GM18519 (cell line): ENCODE data around the gene BORA.
A peak's percentile ranks its signal among the peaks of the same experiment; 100 is the strongest.
"Not testable (repeated sequence)": the region's sequence is repeated elsewhere in the genome, so short reads cannot be mapped to it uniquely, and the experiment has no call there.

Experiments used
- ATAC-seq: cut with Tn5 transposase; IDR thresholded peaks from one replicate; pipeline ENCODE4 v1.9.1; 2021; ENCODE audit warnings: mild to moderate bottlenecking, moderate library complexity; ENCODE audit not compliant: unreplicated experiment, low FRiP score

BORA gene

DNA sequence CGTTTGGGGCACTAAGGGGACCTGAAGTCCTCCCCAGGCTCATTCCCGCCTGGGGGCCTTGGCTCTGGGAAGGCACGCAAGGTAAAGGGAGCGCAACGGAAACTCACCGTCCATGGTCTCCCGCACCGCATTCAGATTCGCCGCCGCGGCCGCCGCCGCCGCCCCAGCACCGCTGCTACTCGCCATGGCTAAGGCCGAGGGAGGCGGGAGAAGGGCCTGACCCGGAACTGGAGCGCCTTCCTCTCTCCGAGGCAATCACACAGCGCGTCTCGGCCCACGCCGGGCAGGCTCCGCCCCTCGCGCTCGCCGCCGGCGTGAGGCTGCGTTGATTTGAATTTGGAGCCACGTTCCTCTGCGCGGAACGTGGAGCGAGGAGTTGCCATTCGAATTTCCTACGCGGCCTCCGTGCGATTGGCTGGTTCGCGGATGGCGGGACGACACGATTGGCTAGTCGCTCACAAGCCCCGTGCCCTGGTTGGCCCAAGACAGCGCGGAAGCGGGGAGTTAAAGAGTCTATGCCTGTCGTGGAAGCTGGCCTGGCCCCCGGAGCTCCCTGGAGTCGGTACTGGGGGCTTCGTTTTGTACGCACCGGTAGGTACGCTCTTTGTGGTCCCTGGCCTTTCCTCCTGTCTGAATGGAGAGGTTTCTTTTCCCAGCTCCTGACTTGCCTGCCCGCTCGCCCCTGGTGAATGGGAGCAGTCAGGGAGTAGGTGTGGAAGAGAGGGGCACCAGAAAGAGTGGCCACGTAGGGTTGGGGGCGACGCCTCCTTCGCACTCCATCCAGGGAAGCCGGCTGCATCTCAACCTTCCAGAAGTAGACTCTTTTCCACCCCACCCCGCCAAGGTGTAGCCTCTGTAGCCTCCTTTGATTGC lies at the start of gene BORA, which contains the start of gene MZT1:
Gene BORA, plus strand, starts transcription at position 507 of the 873 bp plus-strand sequence. CDS start 1,018 bp downstream, outside the sequence.
Gene MZT1, minus strand, starts transcription at position 213 of the 873 bp plus-strand sequence. Its CDS starts 27 bp downstream, at position 186.
- peak; percentile 98 for ATAC-seq

DNA sequence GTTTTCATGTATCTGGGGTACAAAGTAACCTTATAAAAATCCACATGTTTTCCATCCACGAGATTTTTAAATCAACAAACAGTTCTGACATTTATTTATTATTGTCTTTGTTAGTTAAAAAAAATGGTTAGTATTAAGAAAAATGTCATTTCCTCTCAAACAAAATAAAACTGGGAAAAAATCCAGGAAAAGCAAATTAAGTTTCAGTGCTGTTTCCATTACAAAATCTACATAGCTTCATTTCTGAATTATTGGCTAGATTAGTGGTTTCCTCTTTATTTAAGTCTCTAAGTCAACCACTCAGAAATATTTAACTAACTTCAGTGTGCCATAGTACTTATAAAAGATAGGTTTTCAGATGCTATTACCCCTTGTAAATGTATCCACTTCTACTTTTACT lies 49.4 kb upstream of the BORA start:
- ATAC-seq: no peak

DNA sequence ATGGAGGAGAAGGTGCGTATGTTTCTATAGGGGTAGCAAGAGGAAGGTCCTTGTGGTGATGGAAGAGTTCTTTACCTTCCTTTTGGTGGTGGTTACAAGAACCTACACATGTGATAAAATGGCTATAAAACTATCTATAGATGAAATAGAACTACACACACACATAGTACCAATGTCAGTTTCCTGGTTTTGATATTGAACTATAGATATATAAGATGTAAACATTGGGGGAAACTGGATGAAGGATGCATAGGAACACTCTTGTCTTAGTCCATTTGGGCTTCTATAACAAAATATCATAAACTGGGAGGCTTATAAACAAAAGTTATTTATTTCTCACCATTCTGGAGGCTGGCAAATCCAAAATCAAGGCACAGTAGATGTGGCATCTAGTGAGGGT lies 47.4 kb upstream of the BORA start:
- ATAC-seq: no peak

DNA sequence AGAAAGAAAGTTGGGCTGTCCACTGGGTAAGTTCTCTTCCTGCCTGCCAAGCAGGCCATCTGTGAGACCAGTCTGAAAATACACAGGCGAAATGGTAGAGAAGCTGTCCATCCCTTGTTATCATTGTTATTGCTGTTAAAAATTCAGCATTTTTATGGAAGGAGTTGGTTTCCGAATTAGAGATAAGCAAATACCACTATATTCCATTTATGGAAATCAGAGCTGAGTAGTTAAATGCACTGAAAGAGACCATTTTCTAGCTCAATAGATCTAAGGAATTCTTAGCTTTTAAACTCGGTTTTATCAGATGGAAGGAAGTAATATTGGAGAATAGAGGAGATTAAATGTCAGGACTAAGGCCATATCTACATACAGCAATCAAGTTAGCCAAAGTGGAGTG lies 41.0 kb upstream of the BORA start:
- no peak for ATAC-seq

DNA sequence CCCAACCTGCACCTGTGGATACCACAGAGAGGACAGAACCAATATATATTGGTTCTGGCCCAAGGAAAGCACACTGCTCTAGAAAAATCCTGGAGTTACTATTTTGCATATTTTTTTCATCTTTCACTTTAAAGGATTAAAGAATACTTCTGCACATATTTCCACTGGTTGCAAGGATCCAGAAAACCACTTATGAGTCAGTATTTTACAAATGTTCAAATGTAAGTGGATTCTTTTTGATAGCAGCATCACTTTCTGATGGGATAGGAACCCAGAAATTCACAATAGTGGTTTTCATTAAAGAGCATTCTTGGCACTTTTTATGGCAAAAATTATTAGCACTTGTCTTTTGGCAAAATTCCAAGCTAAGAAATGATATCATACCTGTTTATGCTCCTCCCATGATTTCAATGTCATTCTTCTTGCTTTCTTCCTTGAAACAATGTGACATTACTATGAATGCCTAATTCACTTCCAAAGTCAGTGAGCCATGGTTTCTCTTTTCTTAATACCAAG lies 38.5 kb upstream of the BORA start:
- no peak for ATAC-seq

DNA sequence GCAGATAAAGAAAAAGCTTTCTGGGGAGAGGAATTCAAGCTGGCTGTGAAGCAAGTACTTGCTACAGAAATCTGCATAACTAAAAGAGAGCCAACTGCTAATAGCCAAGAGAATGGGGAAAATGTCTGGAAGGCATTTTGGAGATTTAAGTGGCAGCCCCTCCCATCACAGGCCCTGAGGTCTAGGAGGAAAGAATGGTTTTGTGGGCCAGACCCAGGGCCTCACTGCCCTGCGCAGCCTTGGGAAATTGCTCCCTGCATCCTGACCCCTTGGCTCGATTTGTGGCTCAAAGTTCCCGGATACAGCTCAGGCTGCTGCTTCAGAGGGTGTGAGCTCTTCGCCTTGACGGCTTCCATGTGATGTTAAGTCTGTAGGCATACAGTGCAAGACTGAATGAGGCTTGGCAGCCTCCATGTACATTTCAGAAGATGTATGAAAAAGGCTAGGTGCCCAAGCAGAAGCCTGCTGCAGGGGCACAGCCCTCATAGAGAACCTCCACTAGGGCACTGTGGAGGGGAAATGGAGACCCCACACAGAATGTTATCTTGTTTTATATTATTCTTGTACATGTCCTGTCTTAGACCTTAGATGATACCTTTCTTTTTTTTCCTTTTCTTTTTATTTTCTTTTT lies 34.7 kb upstream of the BORA start:
- no peak for ATAC-seq

DNA sequence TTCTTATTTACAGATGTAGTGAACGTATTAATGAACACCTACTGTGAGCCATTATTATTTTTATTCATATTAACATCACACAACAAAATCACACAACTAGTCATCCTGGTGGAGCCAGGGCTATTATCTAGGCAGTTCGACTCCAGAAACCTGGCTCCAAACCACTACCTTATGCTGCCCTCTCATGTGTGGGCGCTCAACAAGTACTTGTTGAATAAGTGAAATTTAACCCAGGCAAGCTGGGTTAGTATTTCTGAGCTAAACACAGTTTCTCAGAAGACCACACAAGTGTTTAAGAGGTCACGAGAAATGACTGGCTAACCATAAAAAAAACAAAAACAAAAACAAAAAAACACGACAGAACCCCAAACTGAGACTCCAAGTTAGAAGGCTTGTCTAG lies 33.9 kb upstream of the BORA start:
- ATAC-seq: no peak

DNA sequence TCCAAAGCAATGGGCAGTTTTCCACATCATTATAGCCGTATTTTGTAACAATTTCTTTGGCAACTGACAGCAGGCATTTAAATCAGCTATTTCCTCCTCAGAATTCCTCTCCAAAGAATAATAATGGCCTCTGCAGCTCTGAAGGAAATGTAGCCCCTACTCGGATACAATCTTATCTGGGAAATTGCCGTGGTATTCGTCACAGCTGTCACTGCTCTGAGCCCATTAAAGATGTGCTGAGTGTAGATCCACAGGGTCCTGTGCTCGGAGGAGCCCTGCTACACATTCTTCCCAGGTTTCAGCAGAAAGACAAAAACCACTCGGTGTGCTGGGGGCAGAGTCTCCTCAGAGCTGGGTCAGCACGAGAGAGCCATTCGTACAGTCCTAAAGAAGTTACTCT lies 33.4 kb upstream of the BORA start:
- no peak for ATAC-seq

DNA sequence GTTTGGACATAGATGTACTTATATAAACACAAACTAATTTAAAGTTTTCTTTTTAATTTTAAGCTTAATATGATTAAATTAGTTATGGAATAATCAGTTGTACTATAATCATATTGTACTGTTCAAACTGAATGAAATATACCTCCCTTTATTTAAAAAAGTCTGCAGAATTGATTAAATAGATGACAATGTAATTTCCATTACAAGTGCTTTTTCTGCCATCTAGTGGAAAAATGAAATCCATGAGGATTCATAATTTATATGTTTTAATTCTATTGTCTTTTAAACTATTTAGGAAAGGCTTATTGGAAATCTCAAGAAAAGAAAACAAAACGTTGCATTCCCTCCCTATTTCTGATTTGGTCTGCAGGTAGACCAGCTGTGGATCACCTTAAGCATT lies 31.1 kb upstream of the BORA start:
- ATAC-seq: no peak

DNA sequence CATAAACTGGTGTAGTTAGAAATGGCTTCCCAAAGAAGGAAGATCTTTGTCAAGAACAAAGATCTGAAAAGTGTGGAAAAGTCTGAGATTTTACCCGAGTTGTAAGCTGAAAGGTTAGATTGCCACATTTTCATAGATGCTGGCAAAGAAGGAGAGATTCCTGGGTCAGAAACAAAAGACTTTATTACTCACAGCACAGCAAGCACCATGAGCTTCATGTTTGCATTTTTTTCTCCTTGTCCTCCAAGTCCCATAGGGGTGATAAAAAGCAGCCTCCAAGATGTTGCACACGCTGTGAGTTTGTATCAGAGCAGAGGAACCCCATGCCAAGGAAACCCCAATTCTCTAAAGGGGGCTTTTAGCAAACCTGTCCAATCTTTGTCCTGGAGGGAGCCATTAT lies 29.6 kb upstream of the BORA start:
- no peak for ATAC-seq

DNA sequence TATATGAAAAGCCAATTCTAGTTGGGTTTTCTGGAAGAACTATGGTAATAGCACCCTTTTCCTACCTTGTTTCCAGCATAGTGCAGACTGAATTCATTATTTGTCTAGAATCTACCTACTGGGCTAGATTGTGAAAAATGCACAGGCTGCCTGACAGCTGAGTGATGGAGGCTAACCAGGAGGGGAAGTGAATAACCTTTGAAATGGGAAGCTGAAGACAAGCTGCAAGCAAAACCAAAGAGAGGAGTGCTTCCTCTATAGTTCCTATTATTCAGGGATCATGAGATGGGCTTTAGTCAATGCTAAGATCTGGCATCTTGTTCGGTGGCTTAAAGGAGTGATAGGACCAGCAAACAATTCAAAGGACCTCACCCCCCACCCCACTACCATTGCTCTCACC lies 27.2 kb upstream of the BORA start:
- no peak for ATAC-seq

DNA sequence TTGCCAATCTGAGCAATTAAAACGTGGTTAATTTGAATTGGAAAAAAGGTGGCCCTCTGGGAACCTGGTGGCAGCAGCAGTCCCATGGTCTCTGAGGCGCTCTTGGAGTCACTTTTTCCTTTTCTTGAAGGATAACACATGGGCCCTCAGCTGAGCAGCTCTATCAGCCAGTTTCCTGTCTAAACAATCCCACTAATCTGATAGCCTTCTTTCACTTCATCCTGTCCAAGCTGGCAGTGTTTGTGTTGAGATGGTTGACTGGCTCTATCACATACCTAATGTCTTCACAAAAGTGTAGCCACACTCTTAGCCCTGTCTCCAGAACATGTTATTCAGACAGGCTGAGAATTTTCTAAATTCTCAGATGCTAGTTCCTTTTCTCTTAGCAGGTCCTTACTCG lies 10.9 kb upstream of the BORA start:
- ATAC-seq: no peak

DNA sequence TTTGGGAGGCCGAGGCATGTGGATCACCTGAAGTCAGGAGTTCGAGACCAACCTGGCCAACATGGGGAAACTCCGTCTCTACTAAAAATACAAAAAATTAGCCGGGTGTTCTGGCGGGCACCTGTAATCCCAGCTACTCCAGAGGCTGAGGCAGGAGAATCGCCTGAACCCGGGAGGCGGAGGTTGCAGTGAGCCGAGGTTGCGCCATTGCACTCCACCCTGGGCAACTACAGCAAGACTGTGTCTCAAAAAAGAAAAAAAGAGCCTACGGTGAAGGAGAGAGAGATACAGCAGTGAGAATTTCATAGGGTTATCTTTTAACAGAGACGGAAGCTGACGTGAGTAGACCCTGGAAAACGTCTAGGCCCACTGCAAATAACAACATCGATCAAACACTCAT lies 1.5 kb upstream of the BORA start:
- not testable (repeated sequence) for ATAC-seq

DNA sequence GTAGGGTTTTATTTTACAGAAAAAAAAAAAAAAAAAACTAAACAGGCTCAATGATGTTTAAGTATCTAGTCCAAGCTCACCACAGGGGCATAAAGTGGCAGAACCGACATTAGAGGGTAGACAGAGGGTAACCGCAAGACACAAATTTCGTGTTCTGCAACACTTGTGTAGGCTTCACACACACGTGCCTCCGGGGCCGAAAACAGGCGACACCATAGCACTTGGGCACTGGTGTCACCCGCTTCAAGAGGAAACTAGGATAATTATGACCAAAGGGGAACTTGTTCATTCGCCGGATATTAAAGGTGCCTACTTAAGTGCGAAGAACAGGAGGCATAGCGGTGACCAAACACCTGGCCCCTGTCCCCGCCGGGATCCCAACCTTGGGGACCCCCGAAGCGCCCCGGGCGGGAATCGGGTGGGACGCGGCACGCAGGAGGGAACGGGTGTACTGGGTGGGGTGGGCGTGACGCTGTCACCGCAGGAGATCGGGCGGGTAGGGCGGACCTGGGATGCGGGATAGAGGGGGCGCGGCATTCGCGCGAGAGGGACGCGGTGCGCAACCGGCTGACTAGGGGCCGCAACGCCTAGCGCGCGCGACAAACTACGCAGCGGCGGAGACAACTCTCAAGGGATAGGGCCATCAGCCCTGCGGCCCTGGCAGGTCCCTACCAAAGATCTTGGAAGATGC lies 852 bp upstream of the BORA start:
- ATAC-seq: peak; percentile 3

DNA sequence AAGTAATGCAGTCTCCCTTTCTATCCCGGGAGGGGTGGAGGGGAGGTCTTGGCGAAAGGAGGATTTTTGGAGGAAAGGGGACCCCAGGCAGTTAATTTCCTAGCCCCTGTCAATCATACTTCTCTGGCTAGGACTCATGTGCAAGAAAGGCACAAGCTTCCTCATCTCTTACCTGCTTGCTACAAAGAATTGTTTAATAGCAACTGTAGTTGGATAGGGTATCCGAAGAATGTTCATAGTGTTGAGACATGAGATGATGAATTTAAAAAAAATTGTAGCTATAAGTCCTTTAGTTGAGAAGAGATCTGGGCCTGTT lies 525 bp downstream of the BORA start:
- ATAC-seq: no peak

DNA sequence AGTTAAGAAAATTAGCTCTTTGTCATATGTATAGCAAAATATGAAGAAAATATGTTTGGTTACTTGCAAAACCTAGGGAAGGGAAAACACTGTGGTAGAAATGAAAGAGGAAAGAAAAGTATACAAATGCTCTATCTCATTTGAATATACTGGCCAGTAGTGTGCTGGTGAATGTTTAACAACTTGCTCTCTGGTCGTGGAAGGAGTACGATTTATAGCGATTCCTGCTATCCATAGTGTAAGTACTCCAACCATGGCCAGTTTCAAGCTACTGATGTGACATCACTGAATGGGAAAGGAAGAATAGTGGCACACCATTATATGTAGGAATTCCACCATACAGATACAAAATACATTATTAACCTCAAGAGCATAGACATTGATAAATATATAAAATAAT lies 9.3 kb downstream of the BORA start:
- ATAC-seq: no peak

DNA sequence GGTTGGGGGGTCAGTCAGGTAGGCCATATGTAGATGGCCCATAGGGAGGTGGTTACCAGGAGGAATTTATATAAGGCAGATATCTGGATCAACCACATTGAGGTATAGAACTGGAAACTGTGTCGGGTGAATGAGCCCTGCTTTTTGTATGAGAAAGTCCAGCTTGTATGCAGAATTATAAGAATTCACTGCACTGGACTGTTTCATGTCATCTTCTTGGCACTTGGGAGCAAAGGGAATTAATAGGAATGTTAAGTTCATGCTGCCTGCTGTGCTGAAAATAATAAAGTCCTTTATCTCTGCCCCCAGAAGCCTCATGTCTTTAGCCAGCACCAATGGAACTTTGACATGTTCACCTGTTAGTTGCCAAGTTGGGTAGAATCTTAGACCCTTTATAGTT lies 12.3 kb downstream of the BORA start:
- ATAC-seq: no peak

DNA sequence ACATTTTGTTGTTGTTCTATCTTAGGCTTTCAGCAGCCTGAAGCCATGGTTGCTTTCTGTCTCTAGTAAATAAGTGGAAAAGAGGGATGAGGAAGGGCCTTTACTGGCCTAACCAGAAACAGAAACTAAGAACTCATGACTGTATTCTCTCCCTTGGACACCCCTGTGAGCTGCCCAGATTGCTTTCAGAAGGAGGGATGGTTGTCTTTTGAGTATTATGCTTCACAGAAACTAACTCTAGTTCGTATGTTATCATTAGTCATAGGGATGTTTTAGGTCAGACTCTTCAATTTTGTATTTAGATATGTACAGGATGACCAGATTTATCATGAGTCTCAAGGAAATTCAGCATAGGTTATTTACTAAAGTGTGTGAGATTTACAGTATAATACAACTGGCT lies 17.5 kb downstream of the BORA start:
- ATAC-seq: no peak

DNA sequence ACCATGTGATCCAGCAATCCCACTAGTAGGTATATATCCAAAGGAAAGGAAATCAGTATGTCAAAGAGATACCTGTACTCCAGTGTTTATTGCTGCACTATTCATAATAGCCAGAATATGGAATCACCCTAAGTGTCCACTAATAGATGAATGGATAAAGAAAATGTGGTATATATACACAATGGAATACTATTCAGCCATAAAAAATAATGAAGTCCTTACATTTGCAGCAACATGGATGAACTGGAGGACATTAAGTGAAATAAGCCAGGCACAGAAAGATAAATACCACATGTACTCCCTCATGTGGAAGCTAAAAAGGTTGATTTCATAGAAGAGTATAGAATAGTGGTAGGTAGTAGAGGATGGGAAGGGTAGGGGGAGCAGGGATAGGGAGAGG lies 23.5 kb downstream of the BORA start:
- ATAC-seq: no peak

DNA sequence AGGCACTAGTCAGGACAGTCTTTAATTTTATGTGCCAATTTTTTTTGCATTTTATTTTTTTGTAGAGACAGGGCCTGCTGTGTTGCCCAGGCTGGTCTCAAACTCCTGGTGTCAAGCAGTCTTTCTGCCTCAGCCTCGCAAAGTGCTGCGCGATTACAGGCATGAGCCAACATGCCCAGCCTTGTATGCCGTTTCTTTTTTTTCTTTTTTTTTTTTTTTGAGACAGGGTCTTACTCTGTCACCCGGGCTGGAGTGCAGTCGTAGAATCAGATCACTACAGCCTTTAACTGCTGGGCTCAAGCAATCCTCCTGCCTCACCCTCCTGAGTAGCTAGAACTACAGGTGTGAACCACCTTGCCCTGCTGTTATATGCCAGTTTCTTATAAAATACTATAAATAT lies 26.4 kb downstream of the BORA start:
- no peak for ATAC-seq

DNA sequence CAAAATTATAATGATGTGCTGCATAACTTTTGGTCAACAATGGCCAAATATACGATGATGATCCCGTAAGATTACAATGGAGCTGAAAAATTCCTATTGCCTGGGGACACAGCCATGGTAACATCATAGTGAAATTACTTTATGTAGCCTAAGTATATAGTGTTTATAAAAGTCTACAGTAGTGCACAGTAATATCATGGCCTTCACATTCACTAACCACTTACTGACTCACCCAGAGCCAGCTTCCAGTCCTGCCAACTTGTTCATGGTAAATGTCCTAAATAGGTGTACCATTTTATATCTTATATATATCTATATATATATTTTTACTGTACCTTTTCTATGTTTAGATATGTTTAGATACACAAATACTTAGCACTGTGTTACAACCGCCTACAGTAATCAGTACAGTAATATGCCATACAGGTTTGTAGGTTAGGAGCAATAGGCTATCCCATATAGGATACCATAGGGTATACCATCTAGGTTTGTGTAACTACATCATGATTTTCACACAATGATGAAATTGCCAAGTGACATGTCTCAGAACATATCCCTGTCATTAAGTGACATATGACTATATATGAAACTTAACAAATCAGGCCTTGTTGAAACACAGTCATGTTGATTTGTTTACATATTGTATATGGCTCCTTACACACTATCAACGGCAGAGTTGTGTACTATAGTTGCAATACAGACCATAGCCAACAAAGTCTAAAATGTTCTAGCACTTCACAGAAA lies 30.2 kb downstream of the BORA start:
- no peak for ATAC-seq
